Mesendoderm (in vitro differentiated cells): Measurements from ENCODE around the gene P2RX1.
"Not testable (repeated sequence)": the region's sequence is repeated elsewhere in the genome, so short reads cannot be mapped to it uniquely, and the experiment has no call there.

Experiments used
- DNase-seq: peaks from one replicate; pipeline ENCODE4 v3.0.0; 2013
- H2AK5ac ChIP-seq: 2 replicates; pipeline ENCODE4 v1.6.1; 2013; ENCODE audit warnings: low read length, inconsistent platforms
- H2BK120ac ChIP-seq: 2 replicates; pipeline ENCODE4 v1.6.1; 2013; ENCODE audit warnings: low read depth, mild to moderate bottlenecking, low read length, moderate library complexity, mixed read lengths
- H2BK15ac ChIP-seq: replicated peaks from 2 replicates; pipeline ENCODE4 v1.6.1; 2013; ENCODE audit warnings: low read depth, mild to moderate bottlenecking, moderate library complexity
- H2BK5ac ChIP-seq: 2 replicates; pipeline ENCODE4 v1.6.1; 2013; ENCODE audit warnings: low read length, inconsistent platforms
- H3K18ac ChIP-seq: 2 replicates; pipeline ENCODE4 v1.6.1; 2013; ENCODE audit warnings: mild to moderate bottlenecking, low read length, mixed read lengths
- H3K23ac ChIP-seq: one replicate; pipeline ENCODE4 v1.6.1; 2013; ENCODE audit warnings: low read length
- H3K27ac ChIP-seq: 2 replicates; pipeline ENCODE4 v1.5.1; 2013; ENCODE audit warnings: low read depth, mild to moderate bottlenecking, inconsistent platforms, low read length, moderate library complexity
- H3K27me3 ChIP-seq: 2 replicates; pipeline ENCODE4 v1.6.1; 2013; ENCODE audit warnings: low read length, control low read depth, mild to moderate bottlenecking, inconsistent platforms; ENCODE audit not compliant: insufficient read depth, poor library complexity
- H3K36me3 ChIP-seq: 2 replicates; pipeline ENCODE4 v1.6.1; 2013; ENCODE audit warnings: low read length, inconsistent platforms; ENCODE audit not compliant: control insufficient read depth, insufficient read depth
- H3K4ac ChIP-seq: one replicate; pipeline ENCODE4 v1.6.1; 2013; ENCODE audit warnings: low read depth, mild to moderate bottlenecking, low read length, moderate library complexity
- H3K4me1 ChIP-seq: 2 replicates; pipeline ENCODE4 v1.6.1; 2013; ENCODE audit warnings: low read depth, low read length, inconsistent platforms; ENCODE audit not compliant: control insufficient read depth
- H3K4me2 ChIP-seq: 2 replicates; pipeline ENCODE4 v1.6.1; 2013; ENCODE audit warnings: low read length
- H3K4me3 ChIP-seq: 2 replicates; pipeline ENCODE4 v1.5.1; 2013; ENCODE audit warnings: mild to moderate bottlenecking, low read length
- H3K56ac ChIP-seq: one replicate; pipeline ENCODE4 v1.6.1; 2013; ENCODE audit warnings: low read length
- H3K79me1 ChIP-seq: 2 replicates; pipeline ENCODE4 v1.6.1; 2013; ENCODE audit warnings: low read length, inconsistent platforms
- H3K79me2 ChIP-seq: 2 replicates; pipeline ENCODE4 v1.6.1; 2013; ENCODE audit warnings: mild to moderate bottlenecking, low read length; ENCODE audit not compliant: control insufficient read depth, insufficient read depth
- H3K9ac ChIP-seq: 2 replicates; pipeline ENCODE4 v1.6.1; 2013; ENCODE audit warnings: low read length, inconsistent platforms
- H4K5ac ChIP-seq: one replicate; pipeline ENCODE4 v1.6.1; 2013; ENCODE audit warnings: low read length
- H4K8ac ChIP-seq: one replicate; pipeline ENCODE4 v1.6.1; 2013; ENCODE audit warnings: low read depth, mild to moderate bottlenecking, control low read depth, low read length, moderate library complexity
- WGBS: extraction: QIAGEN DNeasy Blood & Tissue Kit; methylation state at CpG from one replicate; pipeline ENCODE4 v1.1.7; 2013; ENCODE audit warnings: low lambda C conversion rate, missing lambda C conversion rate; ENCODE audit not compliant: insufficient coverage; ENCODE audit errors: extremely low coverage; 5-methylcytosine and 5-hydroxymethylcytosine counted together

P2RX1 gene

DNA sequence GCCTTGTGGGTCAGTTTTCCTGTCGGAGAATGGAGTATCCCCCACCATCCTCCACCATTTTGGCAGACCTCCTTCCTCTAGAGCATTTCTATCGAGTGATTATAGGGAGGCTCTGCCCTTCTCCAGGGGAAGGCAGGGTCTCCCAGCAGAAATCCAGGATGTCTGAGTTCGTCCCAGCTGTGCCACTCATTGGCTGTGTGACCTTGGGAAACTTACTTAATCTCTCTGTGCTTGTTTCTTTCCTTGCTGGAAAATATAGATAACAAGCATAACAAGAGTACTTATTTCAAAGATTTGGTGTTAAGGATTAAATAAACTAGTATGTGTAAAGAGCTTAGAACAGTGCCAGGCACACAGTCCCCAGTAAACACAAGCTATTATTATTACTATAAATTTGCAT is 33.2 kb upstream of the P2RX1 start:
- H4K8ac ChIP-seq, result no peak overlapping the region
- H3K36me3 ChIP-seq, result no peaks in the 10 kb centered on the region
- H2BK120ac ChIP-seq, result no peak overlapping the region
- no peak overlapping the region for H4K5ac ChIP-seq
- no peaks in the 10 kb centered on the region for H3K27me3 ChIP-seq
- H2AK5ac ChIP-seq, result no peak overlapping the region
- H3K27ac ChIP-seq, result no peak overlapping the region
- WGBS, result no CpG with 5 or more reads among the region's 3 CpGs
- no peak overlapping the region for H2BK15ac ChIP-seq
- H3K9ac ChIP-seq, result no peak overlapping the region
- H2BK5ac ChIP-seq, result no peak overlapping the region
- no peaks in the 10 kb centered on the region for H3K79me1 ChIP-seq
- no peak overlapping the region for H3K4me3 ChIP-seq
- no peaks in the 10 kb centered on the region for H3K4me1 ChIP-seq
- H3K23ac ChIP-seq, result no peak overlapping the region
- no peak overlapping the region for H3K18ac ChIP-seq
- DNase-seq, result no peak
- no peaks in the 10 kb centered on the region for H3K79me2 ChIP-seq
- no peak overlapping the region for H3K56ac ChIP-seq
- H3K4me2 ChIP-seq, result no peak overlapping the region
- H3K4ac ChIP-seq, result no peak overlapping the region

DNA sequence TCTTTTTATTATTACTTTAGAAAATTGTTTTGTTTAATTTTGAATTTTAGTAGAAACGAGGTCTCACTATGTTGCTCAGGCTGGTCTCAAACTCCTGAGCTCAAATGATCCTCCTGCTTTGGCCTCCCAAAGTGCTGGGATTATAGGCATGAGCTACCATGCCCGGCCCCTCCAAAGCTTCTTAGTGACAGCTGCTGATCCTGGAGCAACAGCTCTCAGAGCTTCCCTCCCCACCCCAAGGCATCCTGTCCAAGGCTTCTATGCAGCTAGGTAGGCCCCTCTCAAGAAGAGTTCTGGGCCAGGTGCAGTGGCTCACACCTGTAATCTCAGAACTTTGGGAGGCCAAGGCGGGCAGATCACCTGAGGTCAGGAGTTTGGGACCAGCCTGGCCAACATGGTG is 32.3 kb upstream of the P2RX1 start:
- DNase-seq, H3K4me2 ChIP-seq, H2BK120ac ChIP-seq, H3K4ac ChIP-seq, H2BK5ac ChIP-seq, H3K4me1 ChIP-seq, H2AK5ac ChIP-seq, H3K79me1 ChIP-seq, H3K27me3 ChIP-seq, H4K5ac ChIP-seq, H3K23ac ChIP-seq, H3K36me3 ChIP-seq, H4K8ac ChIP-seq, H3K79me2 ChIP-seq, H3K9ac ChIP-seq, H2BK15ac ChIP-seq, H3K4me3 ChIP-seq, H3K27ac ChIP-seq, H3K56ac ChIP-seq, H3K18ac ChIP-seq: not testable (repeated sequence)
- WGBS, result no CpG with 5 or more reads among the region's 3 CpGs

DNA sequence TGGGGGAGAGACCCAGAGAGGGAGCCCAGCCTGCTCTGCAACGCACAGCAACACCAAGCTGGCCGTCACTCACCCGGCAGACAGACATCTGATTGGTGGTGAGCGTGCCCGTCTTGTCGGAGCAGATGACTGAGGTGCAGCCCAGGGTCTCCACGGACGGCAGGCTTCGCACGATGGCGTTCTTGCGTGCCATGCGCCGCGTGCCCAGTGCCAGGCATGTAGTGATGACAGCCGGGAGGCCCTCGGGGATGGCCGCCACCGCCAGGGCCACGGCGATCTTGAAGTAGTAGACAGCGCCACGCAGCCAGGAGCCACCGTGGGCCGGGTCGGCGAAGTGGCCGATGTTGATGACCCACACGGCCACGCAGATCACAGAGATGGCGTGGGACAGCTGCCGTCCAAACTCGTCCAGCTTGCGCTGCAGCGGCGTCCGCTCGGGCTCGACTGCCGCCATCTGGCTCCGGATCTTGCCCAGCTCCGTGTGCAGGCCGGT is 31.1 kb upstream of the P2RX1 start:
- Histone ChIP-seq H2AK5ac (no peak overlapping the region), H3K56ac (no peak overlapping the region), H3K4me1 (peaks cover 2% of the 10 kb centered on the region), H3K79me1 (no peaks in the 10 kb centered on the region), H4K8ac (no peak overlapping the region), H3K79me2 (no peaks in the 10 kb centered on the region), H3K18ac (no peak overlapping the region), H2BK5ac (no peak overlapping the region), H2BK120ac (no peak overlapping the region), H3K4ac (no peak overlapping the region), H4K5ac (no peak overlapping the region), H3K23ac (no peak overlapping the region), H3K36me3 (no peaks in the 10 kb centered on the region), H3K4me2 (no peak overlapping the region), H3K4me3 (no peak overlapping the region), H2BK15ac (no peak overlapping the region), H3K27ac (no peak overlapping the region), H3K27me3 (no peaks in the 10 kb centered on the region), H3K9ac (no peak overlapping the region)
- no peak for DNase-seq
- WGBS, result no CpG with 5 or more reads among the region's 43 CpGs

DNA sequence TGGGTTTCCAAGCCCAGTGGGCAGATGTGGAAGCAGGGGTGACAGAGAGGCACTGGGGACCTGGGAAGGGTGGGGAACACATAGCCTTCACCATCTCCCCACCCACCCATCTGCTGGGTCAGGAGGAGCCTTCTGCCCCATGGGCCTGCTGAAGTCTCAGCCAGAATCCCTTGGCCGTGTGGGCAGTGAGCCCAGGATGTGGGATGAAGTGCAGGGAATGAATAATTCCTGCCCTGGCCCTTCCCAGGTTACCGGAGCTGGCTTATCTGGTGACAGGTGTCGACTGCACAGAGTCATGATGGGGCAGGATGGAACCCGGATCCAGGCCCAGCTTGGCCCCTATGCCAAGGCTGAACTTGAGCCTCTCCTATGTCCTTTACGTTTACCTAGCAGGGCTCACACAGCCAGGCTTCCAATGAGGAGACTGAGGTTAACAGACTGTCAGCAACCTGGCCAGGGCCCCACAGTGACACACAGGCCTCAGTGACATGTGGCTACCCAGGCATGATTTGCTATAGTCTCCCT is 30.5 kb upstream of the P2RX1 start:
- Histone ChIP-seq H3K18ac (no peak overlapping the region), H2BK120ac (no peak overlapping the region), H3K36me3 (no peaks in the 10 kb centered on the region), H2BK15ac (no peak overlapping the region), H3K27me3 (no peaks in the 10 kb centered on the region), H3K79me2 (no peaks in the 10 kb centered on the region), H3K4me3 (no peak overlapping the region), H3K9ac (no peak overlapping the region), H4K8ac (no peak overlapping the region), H3K4me2 (no peak overlapping the region), H4K5ac (no peak overlapping the region), H3K27ac (no peak overlapping the region), H3K4me1 (peaks cover 2% of the 10 kb centered on the region), H2BK5ac (no peak overlapping the region), H3K4ac (no peak overlapping the region), H3K23ac (no peak overlapping the region), H3K79me1 (no peaks in the 10 kb centered on the region), H2AK5ac (no peak overlapping the region), H3K56ac (no peak overlapping the region)
- no peak for DNase-seq
- no CpG with 5 or more reads among the region's 5 CpGs for WGBS

DNA sequence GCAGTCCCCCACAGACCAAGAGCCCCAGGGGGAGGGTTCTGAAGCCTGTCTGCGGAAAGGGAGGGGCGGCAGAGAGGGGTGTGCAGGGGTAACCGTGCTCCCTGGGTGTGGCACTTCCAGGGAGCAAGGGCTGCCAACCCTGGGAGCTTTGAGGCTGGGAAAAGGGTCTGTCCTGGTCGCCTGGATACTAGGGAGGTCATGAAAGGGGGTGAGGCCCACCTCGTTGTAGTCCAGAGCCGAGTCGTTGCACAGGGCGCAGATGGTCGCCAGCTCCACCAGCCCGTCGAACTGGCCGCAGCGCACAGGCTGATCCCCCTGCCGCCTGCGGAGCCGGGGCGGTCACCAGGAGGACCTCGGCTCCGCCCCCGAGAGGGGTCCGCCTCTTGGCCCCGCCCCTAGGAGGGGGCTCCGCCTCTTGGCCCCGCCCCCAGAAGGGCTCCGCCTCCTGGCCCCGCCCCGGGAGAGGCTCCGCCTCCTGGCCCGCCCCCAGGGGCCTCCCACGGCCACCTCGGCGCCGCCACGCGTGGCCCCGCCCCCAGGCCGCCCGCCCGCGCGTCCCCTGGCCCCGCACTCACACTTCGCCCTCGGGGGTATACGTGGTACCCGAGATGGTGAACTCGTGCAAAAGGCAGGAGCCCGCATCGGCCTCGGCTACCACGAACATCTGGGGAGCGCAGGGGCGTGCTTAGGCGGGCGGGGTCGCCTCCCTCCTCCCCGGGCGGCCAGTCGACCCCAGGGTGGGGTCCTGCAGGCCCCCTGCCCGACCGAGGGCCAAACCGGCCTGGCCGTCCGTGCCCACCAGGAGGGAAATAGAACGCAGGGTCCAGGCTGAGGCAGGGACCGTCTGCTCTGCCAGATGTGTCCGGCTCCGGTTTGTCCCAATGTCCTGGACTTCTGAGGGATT is 28.5 kb upstream of the P2RX1 start:
- Histone ChIP-seq H4K5ac (no peak overlapping the region), H3K4me2 (peak overlapping the region; percentile 74), H4K8ac (no peak overlapping the region), H3K27me3 (no peaks in the 10 kb centered on the region), H3K56ac (peak overlapping the region; percentile 89), H2BK15ac (no peak overlapping the region), H2BK5ac (no peak overlapping the region), H3K18ac (no peak overlapping the region), H3K4me1 (peaks cover 2% of the 10 kb centered on the region), H2BK120ac (no peak overlapping the region), H3K36me3 (no peaks in the 10 kb centered on the region), H3K4ac (no peak overlapping the region), H3K4me3 (peak overlapping the region; percentile 51), H3K79me2 (no peaks in the 10 kb centered on the region), H3K27ac (no peak overlapping the region), H3K9ac (peak overlapping the region; percentile 70), H3K23ac (no peak overlapping the region), H2AK5ac (no peak overlapping the region), H3K79me1 (no peaks in the 10 kb centered on the region)
- no CpG with 5 or more reads among the region's 68 CpGs for WGBS
- DNase-seq, result peak; percentile 81
